NCI-H2227 treated with DMSO at 0.1 percent for 48 hours (cell line): Measurements from ENCODE around the gene CORO2B.

Experiments
- DNase-seq: peaks from one replicate; lab custom pipeline; 2025; lab: John Stamatoyannopoulos, UW

CORO2B gene

DNA sequence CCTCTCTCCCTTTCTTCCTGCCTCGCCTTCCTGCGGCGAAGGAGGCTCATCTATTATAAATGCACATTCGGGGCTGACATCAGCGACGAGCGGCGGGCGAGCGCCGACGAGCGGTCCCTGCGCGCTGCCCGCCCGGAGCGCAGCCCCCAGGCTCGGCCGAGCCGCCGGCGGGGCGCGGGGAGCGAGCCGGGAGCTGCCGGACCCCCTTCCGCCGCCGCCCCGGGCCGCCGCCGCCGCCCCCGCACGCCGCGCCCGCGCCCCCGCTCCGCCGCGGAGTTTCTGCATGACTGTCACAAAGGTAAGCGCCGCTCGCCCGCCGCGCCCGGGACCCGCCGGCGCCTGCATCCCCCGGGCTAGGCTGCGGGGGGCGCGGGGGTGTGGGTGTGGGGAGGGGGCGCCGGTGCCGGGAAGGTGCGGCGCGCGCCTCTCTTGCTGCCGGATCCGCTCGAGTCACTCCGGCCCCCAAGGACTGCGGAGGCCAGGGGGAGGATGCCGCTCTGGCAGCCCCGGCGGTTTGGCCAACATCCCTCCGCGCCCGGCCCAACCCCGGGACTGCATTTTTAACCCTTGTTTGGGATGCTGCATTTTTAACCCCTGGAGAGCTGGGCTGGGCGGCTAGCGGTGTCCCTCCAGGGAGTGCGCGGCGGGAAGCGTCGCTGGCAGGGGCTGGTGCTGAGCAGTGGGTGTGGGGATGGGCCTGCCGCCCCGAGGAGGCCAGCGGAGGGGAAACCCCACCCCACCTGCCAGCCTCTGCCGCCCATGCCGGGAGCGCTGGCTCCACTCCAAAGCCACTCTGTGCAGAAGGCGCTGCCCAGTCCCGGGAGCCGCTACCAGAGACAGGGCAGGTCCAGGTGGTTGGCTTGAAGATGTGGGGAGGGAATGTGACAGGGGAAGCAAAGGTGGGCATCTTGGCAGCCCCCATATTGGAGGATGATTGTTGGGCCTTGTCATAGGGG, at the start of gene CORO2B:
CORO2B (plus strand) TSS at position 14 of the 956 bp plus-strand sequence; CDS start at position 284, 270 bp downstream.
- DNase-seq: no peak

- no peak for DNase-seq
Observed at GRCh38 chr15:68531387-68532179, 47.2 kb upstream of the CORO2B start.

DNA sequence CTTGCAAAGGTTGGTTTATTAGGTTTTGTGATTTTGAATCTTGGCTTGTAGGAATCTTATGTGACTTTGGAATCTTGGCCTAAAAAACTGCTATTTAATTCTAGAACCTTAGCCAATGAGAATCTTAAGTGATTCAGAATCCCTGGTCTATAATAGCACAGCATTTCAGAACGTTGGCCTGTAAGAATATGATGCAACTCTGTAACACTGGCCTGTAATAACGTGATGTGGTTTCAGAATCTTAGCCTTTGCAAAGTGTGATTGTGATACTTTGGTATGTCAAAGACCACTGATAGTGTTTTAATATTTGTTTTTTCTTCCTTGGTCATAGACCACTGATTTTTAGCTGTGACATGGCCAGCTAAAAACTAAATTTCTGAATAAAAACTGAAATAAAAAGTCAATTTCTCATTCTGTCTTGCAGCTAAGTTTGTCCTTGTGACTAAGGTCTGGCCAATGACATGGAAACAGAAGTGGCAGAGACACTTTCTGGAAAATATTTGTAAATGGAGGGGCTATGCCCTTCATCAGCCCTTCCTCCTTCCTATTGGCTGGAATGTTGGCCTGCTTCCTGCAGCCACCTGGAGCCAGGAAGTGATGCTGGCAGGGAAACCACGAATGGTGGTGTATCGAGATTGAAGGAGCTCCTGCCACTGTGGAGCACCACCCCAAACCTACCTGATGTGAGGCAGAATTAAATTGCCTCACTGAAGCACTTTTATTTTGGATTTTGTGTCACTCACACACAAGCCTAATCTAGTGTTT, 42.3 kb upstream of the CORO2B start:
- DNase-seq: no peak

DNA sequence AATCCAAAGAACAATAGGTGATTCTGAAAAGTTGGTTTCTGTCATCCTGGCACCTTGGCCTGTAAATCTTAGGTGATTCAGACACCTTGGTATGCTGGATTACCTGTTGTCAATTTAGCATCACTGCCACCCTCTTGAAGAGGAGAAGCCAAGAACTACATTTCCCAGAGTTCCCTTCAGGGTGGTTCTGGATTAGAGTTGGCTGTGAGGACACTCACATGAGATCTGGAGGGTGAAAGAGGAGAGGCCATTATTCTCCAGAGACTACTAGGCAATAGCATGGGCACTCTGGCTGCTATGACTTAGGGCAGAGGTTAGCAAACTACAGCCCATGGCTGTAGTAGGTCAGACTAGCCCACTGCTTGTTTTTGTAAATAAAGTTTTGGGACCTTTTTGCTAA, 41.7 kb upstream of the CORO2B start:
- DNase-seq: no peak

- no peak for DNase-seq
Observed at GRCh38 chr15:68537506-68537905, 41.3 kb upstream of the CORO2B start.

DNA sequence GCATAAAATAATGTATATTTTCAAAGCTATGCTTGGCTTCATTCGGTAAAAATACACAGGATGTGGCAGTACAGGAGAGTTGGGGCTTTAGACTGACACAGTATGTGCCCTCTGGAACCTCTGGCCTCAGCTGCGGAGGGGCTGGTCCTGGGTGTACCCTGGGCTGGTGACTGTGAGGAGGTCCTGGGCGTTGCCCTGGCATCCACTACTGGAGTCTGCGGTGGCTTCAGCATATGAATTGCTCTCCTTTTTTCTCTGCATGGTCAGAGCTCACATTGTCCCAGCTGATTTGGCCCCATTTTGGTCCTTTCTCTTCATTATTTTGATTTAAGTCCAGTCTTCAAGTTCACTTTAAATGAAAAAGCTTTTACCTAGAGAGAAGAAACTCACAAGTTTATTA, 40.5 kb upstream of the CORO2B start:
- DNase-seq: no peak

DNA sequence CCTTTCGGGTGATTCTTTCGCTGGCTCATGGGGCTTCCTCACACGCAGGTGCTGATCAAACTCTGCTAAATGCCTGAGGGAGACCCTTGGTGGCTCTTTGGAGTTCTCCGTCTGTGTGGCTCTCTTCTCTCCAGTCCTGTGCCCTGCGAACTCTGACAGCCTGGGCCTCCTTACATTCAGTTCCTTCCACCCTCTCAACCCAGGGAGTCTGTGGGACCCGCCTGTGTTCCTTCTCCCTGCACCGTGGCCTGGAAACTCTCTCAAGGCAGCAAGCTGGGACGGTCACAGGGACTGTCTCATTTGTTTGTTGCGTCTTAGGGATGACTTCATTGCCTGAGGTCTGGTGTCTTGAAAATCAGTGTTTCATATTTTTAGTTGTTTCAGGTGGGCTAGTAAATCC, 37.0 kb upstream of the CORO2B start:
- no peak for DNase-seq

- DNase-seq: no peak
Observed at GRCh38 chr15:68542348-68542747, 36.4 kb upstream of the CORO2B start.

GRCh38 chr15:68542771-68543164, 36.0 kb upstream of the CORO2B start:
- no peak for DNase-seq

GRCh38 chr15:68543165-68544008, 35.4 kb upstream of the CORO2B start:
- no peak for DNase-seq

DNA sequence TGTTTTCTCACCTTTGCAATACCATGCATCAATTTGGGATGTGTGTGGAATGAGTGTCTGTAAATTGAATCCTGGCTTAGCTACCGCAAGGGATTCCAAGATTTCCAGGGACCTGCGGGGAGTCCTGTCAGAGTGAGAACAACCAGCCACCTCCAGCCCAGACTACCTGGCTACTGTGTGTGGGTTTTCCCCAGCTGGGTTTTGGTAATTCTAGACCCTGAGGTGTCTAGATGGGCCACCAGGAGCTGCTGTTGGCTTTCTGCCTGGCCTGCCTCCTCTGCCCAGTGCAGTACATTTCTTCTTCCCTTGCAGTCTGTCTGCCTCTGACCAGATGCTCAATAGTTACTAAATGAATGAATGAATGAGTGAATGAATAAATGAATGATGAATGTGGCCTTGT, 32.5 kb upstream of the CORO2B start:
- no peak for DNase-seq

- DNase-seq: no peak
Observed at GRCh38 chr15:68548364-68548763, 30.4 kb upstream of the CORO2B start.

- no peak for DNase-seq
Observed at GRCh38 chr15:68550004-68550403, 28.8 kb upstream of the CORO2B start.

DNA sequence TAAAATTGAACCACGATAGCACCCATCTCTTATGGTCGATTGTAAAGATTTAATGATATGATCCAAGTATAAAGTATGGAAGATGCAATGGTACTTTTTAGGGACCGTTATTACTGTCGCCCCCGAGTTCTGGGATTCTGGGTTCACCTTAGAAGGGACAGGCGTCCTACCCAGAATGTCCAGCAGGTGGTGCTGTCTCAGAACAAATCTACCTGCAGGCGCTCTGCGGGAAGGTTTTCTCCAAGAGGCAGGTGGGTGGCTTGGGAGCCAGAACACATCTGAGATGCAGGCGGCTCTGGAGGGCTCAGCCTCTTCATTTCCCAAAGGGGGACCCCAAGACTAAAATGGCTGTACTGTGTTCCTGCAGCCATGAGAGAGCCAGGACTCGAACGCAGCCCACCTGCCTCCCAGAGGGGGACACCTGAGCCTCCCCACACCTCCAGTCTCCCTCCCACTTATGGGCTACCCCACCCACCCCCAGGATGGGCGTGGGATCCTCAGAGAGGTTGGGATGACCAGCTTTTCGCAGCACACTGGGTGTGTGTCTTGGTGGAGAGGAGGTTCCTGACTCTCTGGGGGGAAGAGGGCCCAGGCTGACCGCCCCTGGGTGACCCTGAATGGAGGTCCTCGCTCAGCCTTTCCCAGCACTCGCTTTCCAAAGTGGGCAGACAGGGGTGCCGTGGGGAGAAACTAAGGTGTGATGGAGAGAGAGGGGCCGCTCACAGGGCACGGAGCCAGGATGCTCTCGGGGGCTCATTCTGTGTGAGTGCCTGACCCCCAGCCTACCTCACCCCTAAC, 28.1 kb upstream of the CORO2B start:
- DNase-seq: peak; percentile 29

DNA sequence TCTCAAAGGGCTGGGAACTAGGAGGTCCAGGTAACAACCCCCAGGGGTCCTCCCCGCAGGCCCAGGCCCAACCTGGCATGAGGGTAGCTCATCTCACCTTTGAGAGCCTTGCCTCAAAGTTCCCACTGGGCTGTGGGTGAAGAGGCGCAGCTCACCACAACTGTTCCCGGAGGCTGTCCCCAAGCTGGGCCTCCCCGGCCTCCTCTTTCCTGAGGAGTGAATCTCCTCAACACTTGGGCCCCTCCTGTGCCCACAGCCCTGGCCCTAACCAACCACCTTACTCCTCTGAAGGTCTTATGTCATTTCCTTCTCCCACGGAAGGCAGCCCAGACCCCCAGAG, 27.5 kb upstream of the CORO2B start:
- no peak for DNase-seq

- no peak for DNase-seq
Observed at GRCh38 chr15:68552344-68552743, 26.4 kb upstream of the CORO2B start.

DNA sequence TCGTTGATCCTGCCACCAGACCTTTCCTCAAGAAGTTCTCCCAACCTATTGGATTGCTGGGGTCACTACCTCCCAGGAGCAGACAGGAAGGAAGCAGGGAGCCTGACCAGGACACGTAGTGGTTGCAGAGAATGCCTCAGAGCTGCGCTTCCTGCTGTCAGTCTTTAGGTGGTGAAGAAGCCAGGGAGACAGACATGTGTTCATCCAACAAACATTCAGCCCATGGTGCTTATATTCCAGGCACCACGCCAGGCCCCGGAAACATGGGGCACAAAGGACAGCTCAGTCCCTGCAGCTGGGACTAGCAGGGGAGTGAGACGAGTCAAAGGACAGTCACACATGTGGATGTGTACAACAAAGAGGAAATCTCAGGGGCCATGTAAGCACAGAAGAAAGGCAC, 26.0 kb upstream of the CORO2B start:
- no peak for DNase-seq

DNA sequence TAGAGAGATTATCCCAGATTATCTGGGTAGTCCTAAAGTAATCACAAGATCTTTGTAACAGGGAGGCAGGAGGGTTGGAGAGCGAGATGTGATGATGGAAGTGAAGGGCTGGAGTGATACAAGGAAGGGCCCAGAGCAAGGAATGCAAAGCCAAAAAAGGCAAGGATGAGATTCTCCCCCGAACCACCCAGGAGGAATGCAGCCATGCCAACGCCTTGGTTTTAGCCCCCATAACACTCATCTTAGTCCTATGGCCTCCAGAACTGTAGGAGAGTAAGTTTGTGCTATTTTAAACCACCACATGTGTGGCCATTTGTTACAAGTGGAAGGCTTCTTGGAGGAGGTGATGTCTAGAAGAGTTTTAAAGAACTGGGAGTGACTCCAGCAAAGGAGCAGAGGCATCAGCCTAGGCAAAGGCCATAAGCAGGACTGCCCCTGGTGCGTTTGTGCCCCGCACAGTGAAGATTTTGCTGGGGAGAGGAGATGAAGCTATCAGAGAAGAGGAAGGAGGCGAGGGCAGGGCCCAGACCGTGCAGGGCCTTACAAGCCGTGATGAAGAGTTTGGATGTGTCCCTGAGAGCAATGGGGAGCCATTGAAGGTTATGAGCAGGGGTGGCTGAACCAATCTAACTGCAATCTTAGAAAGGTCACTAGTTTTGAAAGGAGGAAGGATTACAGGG, 25.3 kb upstream of the CORO2B start:
- no peak for DNase-seq

- DNase-seq: peak; percentile 8
Observed at GRCh38 chr15:68553994-68554720, 24.6 kb upstream of the CORO2B start.
